ENCODE measurements around the gene TENT4A.

The TENT4A gene

GRCh38 chr5:6785161-6785860 lies 72.1 kb downstream of the TENT4A start:
- H3K4me3 ChIP-seq (ENCODE audit: low read depth, low read length), result no peak overlapping the region
- TF ChIP-seq, protein P1, sequence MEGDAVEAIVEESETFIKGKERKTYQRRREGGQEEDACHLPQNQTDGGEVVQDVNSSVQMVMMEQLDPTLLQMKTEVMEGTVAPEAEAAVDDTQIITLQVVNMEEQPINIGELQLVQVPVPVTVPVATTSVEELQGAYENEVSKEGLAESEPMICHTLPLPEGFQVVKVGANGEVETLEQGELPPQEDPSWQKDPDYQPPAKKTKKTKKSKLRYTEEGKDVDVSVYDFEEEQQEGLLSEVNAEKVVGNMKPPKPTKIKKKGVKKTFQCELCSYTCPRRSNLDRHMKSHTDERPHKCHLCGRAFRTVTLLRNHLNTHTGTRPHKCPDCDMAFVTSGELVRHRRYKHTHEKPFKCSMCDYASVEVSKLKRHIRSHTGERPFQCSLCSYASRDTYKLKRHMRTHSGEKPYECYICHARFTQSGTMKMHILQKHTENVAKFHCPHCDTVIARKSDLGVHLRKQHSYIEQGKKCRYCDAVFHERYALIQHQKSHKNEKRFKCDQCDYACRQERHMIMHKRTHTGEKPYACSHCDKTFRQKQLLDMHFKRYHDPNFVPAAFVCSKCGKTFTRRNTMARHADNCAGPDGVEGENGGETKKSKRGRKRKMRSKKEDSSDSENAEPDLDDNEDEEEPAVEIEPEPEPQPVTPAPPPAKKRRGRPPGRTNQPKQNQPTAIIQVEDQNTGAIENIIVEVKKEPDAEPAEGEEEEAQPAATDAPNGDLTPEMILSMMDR (IDR thresholded peaks at IDR 0.05; ENCODE audit: low read depth, low read length, missing control alignments), result no peak
- no peak for DNase-seq (ENCODE audit: low read depth)

GRCh38 chr5:6785861-6786180 lies 72.6 kb downstream of the TENT4A start:
- no peak overlapping the region for H3K4me3 ChIP-seq (ENCODE audit: low read depth, low read length)
- no peak for DNase-seq (ENCODE audit: low read depth)
- TF ChIP-seq, protein P1 (IDR thresholded peaks at IDR 0.05; ENCODE audit: low read depth, low read length, missing control alignments), result no peak

DNA sequence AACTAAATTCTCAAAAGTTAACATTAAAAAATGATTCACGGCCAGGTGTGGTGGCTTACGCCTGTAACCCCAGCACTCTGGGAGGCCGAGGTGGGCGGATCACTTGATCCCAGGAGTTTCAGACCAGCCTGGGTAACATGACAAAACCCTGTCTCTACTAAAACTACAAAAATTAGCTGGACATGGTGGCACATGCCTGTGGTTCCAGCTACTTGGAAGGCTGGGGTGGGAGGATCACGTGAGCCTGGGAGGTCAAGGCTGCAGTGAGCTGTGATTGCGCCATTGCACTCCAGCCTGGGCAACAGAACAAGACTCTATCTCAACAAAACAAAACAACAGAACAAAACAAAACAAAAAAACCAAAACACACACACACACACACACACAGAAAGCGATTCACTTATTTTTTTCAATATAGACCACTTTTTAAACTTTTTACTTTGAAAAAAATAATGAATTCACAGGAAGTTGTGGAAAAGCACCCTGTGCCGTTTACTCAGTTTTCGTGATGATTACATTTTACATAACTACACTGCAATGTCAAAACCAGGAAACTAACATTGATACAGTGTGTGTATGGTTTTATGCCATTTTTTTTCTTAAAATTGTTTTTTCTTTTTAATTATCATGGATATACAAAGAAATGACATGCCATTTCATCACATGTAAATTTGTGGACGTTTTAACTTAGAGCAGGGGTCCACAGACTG lies 73.7 kb downstream of the TENT4A start:
- DNase-seq (ENCODE audit: low read depth), result no peak
- TF ChIP-seq, protein P1 (IDR thresholded peaks at IDR 0.05; ENCODE audit: low read depth, low read length, missing control alignments), result no peak
- H3K4me3 ChIP-seq (ENCODE audit: low read depth, low read length), result no peak overlapping the region

DNA sequence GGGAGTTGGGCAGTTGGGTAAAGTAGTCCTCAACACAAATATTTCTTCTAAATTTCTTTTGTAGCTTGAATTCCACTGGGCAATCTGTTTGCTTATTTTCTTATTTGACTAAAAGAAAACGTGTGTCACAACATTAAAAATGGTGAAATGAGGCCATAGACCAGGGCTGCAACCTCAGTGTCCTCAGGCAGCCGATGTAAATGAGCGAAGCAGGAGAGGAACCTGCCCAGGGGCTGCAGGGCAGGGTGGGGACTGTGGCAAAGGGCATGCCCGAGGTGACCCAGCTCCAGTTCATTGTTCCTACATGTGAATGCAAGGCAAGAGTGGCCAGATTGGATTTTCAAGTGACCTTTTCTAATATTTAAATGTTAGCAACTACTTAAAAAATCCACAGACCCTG lies 74.7 kb downstream of the TENT4A start:
- no peak overlapping the region for H3K4me3 ChIP-seq (ENCODE audit: low read depth, low read length)
- DNase-seq (ENCODE audit: low read depth), result no peak
- TF ChIP-seq, protein P1 (IDR thresholded peaks at IDR 0.05; ENCODE audit: low read depth, low read length, missing control alignments), result no peak

DNA sequence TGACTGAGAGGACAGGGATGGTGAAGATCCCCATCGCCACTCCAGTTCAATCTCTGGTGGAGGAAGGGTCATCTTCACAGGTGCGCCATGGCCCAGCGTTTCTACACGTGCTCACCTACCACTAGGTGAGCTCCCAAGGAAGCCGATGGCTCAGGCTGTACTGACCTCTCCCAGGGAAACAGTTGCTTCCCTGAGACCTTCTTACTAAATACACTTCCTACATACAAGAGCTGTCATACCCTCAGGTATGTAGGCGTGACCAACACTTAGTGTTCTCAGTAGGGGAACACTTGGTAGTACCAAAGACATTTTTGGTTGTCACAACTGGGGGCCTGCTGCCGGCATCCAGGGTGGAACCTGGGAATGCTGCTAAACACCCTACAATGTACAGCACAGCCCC lies 75.2 kb downstream of the TENT4A start:
- no peak overlapping the region for H3K4me3 ChIP-seq (ENCODE audit: low read depth, low read length)
- TF ChIP-seq, protein P1 (IDR thresholded peaks at IDR 0.05; ENCODE audit: low read depth, low read length, missing control alignments), result no peak
- no peak for DNase-seq (ENCODE audit: low read depth)

DNA sequence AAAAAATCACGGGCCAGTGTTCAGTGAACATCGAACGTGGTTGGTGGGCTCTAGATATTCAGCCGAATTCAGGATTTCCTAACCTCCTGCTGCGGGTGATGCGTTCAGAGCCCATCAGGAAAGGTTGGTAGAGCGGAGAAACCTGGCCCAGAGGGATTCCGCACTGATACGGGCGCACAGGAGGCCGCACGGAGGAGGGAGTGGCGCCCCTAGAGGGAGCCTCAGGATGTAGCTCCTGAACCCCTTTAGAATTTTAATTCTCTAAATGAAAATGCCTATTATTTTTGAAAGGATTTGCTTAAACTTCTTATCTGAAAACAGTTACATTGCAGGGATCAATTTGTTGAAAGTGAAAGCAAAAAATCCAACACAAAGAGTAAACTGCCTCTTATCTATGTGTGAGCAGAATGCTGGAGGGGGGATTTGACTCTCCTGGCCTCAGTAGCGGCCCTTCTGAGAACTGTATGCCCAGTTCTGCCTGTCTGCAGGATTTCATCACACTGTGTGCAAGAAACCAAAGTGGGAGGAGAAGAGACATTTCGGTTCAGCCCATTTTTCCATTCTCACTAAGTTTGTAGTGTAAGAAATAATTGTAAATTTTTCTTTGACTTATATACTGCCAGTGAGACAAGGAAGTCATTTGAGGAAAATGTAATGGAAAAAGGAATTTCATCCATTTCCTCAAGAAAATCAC lies 75.9 kb downstream of the TENT4A start:
- no peak overlapping the region for H3K4me3 ChIP-seq (ENCODE audit: low read depth, low read length)
- no peak for DNase-seq (ENCODE audit: low read depth)
- TF ChIP-seq, protein P1 (IDR thresholded peaks at IDR 0.05; ENCODE audit: low read depth, low read length, missing control alignments), result no peak
